Activated CD4-positive, alpha-beta T cell treated with anti-CD3 and anti-CD28 coated beads, Interleukin-2, amount 50 U/mL, for 1 hour (primary cell): ENCODE measurements around the gene ANKS6.

Source experiments
- DNase-seq: peaks from one replicate; pipeline ENCODE4 v3.0.0-alpha.2; 2020

Gene ANKS6

DNA sequence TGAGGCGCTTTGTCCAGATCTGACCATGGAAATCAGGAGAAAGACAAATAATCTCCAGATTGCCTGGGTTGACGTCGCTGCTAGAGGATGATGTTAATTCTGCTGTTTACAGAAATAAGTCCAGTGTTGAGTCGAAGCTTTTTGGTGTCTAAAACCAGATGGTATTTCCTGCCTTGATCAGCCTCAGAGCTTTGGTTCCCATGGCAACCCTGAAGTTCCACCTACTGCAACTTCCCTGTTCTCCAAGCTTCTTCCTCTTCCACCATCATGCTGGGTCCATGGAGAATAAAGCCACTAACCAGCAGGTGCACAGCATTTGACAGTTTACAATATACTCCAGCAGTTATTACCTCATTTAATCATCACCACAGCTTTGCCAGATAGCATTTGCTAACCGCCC, 69.6 kb downstream of the ANKS6 start:
- no peak for DNase-seq

GRCh38 chr9:98724810-98725530, 71.4 kb downstream of the ANKS6 start:
- DNase-seq, result no peak

DNA sequence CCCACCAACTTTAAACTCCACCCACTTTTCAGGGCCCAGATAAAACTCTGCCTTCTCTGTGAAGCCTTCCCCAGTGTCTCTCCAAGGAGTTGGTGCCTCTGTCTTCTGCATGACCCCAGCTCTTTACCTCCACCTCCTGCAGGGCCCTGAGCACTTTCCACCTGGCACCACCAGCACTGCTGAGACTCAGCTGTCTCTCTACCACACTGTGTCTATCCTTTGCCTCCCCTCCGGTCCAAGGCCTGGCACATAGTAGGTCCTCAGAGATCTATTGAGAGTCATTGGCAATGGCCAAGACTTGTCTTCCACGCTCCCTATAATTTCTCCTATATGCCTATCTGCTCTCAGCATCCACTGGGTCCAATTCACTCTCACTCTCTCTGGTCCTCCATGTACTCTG, 74.7 kb downstream of the ANKS6 start:
- DNase-seq, result no peak

- DNase-seq, result no peak
Measured at GRCh38 chr9:98720402-98720801, 76.0 kb downstream of the ANKS6 start.

GRCh38 chr9:98719055-98719454, 77.3 kb downstream of the ANKS6 start:
- no peak for DNase-seq

GRCh38 chr9:98714833-98715232, 81.5 kb downstream of the ANKS6 start:
- DNase-seq, result no peak

- no peak for DNase-seq
Measured at GRCh38 chr9:98712987-98713386, 83.4 kb downstream of the ANKS6 start.

GRCh38 chr9:98709968-98710965, 86.1 kb downstream of the ANKS6 start:
- no peak for DNase-seq

- DNase-seq, result no peak
Measured at GRCh38 chr9:98708933-98709911, 87.1 kb downstream of the ANKS6 start, which contains the start of gene GABBR2. GABBR2 (minus strand) TSS chr9:98708935; CDS start chr9:98708737, 198 bp downstream.

DNA sequence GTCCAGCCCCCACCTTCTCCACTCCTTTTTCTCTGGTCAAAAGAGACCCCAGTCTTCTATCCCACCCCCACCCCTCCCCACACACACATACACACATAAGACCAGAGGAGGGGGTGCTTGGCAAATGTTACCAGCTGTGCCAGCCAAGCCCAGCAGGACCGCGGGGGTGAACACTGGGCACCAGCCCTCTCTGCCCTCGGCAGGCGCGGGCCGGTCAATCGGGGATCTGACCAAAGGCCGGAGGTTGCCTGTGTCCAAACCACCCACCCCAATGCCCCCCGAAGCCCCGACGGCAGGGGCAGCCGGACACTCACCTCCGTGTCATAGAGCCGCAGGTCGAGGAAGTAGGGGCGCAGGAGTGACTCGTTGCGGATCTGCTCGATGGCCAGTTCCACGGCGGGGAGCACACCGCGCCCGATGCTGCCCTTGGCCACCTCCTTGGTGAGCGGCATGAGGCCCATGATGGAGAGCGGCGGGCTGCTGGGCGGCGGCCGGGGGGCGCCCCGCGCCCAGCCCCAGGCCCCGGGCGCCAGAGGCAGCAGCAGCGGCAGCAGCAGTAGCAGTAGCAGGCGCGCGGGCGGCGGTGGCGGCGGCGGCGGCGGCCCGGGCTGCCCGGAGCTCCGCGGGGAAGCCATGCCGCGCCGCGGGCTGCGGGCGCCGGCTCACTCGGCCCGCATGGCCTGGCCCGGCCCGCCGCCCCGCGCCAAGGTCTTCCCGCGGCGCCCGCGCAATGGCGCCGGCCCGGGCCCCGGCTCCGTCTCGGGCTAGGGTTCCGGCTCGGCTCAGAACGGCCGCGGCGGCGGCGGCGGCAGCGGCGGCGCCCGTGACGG, 88.0 kb downstream of the ANKS6 start:
- DNase-seq, result no peak

DNA sequence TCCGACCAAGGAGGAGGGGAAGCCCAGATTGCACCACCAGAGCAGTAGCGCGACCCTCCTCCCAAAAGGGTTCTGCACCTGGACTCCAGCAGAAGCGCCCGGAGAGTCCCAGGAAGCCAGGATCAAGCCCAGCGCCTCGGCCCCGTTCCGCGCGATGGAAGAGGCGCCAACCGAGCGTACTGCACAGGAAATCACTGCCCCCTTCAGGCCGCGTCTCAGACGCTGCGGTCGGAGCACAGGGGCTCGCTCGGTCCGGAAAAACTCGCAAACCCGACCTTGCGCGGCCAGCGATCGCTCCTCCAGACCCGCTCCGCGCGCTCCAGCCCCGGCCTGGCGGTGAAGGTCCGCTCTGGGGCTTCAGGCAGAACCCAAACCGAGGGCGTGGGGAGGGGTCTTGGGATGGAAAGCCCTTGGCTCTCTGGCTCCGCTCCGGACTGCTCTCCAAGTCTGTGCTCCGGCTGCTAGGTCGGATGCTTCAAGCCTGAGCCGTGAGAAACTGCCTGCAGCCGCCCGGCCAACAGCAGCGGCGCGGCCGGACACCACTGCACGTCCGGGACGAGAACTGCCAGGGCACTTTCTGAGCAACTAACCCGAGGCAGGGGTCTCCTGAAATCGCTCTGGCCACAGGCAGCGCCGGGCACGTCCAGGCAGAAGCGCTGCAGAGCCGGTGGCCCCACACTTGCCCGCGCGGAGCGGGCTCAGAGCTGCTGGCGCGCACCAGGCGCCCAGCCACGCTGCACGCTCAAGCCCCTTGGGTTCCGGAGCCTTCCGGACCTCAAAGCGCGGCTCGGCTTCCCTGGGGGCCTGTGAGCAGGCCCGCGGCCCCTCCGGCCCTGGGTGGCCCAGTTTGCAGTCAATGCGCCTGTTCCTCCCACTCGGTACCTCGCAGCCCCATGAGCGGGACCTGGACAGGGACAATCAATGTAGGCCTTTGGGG, 88.9 kb downstream of the ANKS6 start:
- no peak for DNase-seq

- no peak for DNase-seq
Measured at GRCh38 chr9:98706651-98707165, 89.6 kb downstream of the ANKS6 start.

DNA sequence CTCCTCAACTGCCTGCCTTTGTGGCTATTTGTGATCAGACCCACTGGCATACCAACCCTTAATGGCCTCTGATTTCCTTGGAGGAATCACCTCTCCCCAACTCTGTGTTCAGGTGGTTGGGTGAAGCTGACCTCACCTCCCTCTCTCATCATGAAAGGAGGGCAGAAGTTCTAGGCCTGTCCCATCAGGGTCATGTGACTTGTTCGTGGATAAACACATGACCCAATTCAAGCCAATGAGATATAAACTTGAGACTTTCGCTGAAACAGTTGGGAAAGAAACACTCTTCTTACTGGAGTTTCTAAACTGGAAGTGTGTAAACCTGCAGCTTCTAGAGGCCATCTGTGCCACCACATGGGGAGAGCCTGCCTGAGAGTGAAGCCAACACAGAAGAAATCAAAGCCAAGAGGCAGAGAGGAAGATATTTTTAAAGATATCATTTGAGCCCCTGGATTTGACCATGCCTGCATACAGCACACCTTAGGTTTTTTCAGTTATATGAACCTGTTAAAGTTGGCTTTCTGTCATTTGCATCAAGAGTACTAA, 93.4 kb downstream of the ANKS6 start:
- no peak for DNase-seq

- DNase-seq, result no peak
Measured at GRCh38 chr9:98702340-98702739, 94.0 kb downstream of the ANKS6 start.

DNA sequence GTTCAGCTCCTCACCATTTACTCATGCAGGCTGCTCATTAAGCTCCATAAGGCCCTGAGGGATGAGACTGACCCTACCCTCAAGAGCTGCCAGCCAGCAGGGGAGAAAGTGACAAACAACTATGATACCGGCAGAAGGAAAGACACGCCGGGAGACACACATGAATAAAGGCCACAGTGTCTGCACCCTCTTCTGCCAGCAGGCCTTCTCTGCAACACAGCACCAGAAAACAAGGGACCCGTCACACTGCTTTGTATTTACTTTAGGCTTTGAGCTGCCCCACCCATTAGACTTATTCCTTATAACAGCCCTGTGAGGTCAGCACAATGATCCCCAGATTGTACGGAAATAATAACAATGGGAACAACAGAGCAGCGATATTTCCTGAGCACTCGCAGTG, 94.8 kb downstream of the ANKS6 start:
- DNase-seq, result no peak

GRCh38 chr9:98700801-98701200, 95.6 kb downstream of the ANKS6 start:
- no peak for DNase-seq

GRCh38 chr9:98698856-98699255, 97.5 kb downstream of the ANKS6 start:
- no peak for DNase-seq

- DNase-seq, result no peak
Measured at GRCh38 chr9:98694943-98695342, 101.4 kb downstream of the ANKS6 start.

- no peak for DNase-seq
Measured at GRCh38 chr9:98692392-98692791, 104.0 kb downstream of the ANKS6 start.

DNA sequence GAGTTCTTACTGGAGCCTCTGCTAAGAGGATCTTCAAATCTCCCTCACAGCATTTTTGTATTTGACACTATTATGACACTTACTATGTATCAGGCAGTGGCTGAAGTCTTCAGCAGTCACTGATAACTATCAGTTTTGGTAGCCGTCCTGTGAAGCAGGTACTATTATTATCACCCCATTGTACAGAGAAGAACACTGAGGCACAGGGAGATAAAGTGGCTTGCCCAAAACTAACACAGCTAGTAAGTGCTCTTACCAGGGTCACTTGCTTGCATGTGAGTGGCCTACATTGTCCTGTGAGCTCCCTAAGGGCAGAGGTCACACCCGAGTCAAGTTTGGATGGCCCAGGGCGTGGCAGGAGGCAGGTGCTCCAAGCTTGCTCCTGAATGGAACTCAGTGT, 104.5 kb downstream of the ANKS6 start:
- DNase-seq, result no peak
